Tibial artery (tissue), 4 donors: Measurements from ENCODE around the gene AGK.

Experiments
- DNase-seq, 2 donors: peaks; one replicate each; pipeline ENCODE4 v3.0.0-alpha.2; 2019
- H3K27ac ChIP-seq, 2 donors: fragments of 200-600 bp; sonication (generic) in 1 of 2; 1 replicate in 1 of 2; 2 replicates in 1 of 2; pipeline ENCODE4 v1.5.1; 2018 to 2019; ENCODE audit warnings: mild to moderate bottlenecking in 1 of 2
- H3K27me3 ChIP-seq, 2 donors: fragments of 200-600 bp; sonication (generic) in 1 of 2; one replicate each; pipeline versions ENCODE4 v1.5.1 to v1.6.0; 2016 to 2019
- H3K36me3 ChIP-seq, 3 donors: fragments of 200-600 bp; sonication (generic) in 2 of 3; one replicate each; pipeline ENCODE4 v1.5.1; 2016 to 2019; ENCODE audit warnings: mild to moderate bottlenecking in 2 of 3
- H3K4me1 ChIP-seq, 4 donors: fragments of 200-600 bp; sonication (generic) in 2 of 4; 1 replicate in 3 of 4; 2 replicates in 1 of 4; pipeline ENCODE4 v1.5.1; 2016 to 2019
- H3K4me3 ChIP-seq, 2 donors: fragments of 200-600 bp; sonication (generic) in 1 of 2; 1 replicate in 1 of 2; 2 replicates in 1 of 2; pipeline ENCODE4 v1.5.1; 2018 to 2019; ENCODE audit warnings: mild to moderate bottlenecking in 2 of 2
- H3K9me3 ChIP-seq, 3 donors: fragments of 200-600 bp; sonication (generic) in 1 of 3; one replicate each; pipeline ENCODE4 v1.5.1; 2016 to 2019
- CTCF ChIP-seq, 2 experiments: fragments of 200-600 bp in 1 of 2; fragments of 450-650 bp in 1 of 2; IDR thresholded peaks; one replicate each; pipeline ENCODE4 v1.5.1; 2017 to 2019; ENCODE audit warnings: antibody characterized with exemption in 2 of 2, mild to moderate bottlenecking in 1 of 2, moderate library complexity in 1 of 2
- intact Hi-C: fragments of 100-400 bp; cut with DNase I; formaldehyde crosslinking; loops from one replicate; pipeline ENCODE4 v1.15.0; 2023; ENCODE audit warnings: low total_unique reads

The AGK gene

GRCh38 chr7:141562972-141563371 is 11.8 kb downstream of the AGK start:
- no peak for DNase-seq
- H3K4me3 ChIP-seq = no peak overlapping the region
- H3K27me3 ChIP-seq = no peaks in the 10 kb centered on the region
- H3K27ac ChIP-seq = no peak overlapping the region
- peaks cover 12 to 48% (median 35%) of the 10 kb centered on the region in 3 donors for H3K36me3 ChIP-seq
- peaks cover 0 to 5% (median 0%) of the 10 kb centered on the region in 3 donors for H3K9me3 ChIP-seq
- intact Hi-C loops = no loop called here
- peaks cover 0 to 4% (median 0%) of the 10 kb centered on the region in 4 donors for H3K4me1 ChIP-seq
- no peak for TF ChIP-seq CTCF (IDR thresholded peaks at IDR 0.05)

DNA sequence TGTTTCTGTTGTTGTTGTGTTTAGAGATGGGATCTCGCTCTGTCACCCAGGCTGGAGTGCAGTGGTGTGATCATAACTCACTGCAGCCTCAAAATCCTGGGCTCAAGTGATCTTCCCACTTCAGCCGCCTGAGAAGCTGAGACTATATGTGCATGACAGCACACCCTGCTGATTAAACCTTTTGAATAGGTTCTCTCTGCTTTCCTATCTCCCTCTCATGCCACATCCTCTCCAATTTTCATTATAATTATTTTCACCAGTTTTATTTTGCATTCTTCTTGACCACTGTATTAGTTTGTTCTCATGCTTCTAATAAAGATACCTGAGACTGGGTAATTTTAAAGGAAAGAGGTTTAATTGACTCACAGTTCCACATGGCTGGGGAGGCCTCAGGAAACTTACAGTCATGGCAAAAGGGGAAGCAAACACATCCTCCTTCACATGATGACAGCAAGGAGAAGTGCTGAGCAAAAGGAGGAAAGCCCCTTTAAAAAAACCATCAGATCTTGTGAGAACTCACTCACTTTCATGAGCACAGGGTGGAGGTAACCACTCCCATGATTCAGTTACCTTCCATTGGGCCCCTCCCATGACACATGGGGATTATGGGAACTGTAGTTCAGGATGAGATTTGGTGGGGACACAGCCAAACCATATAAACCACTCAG is 12.9 kb downstream of the AGK start:
- H3K36me3 ChIP-seq = peaks cover 6 to 58% (median 27%) of the 10 kb centered on the region in 3 donors
- no peak for TF ChIP-seq CTCF (IDR thresholded peaks at IDR 0.05)
- H3K27me3 ChIP-seq = no peaks in the 10 kb centered on the region
- H3K4me3 ChIP-seq = no peak overlapping the region
- no peak overlapping the region for H3K27ac ChIP-seq
- intact Hi-C loops = no loop called here
- H3K4me1 ChIP-seq = no peaks in the 10 kb centered on the region
- no peak for DNase-seq
- H3K9me3 ChIP-seq = peaks cover 0 to 4% (median 0%) of the 10 kb centered on the region in 3 donors

- DNase-seq = no peak
- no peak overlapping the region for H3K4me3 ChIP-seq
- no peak overlapping the region for H3K27ac ChIP-seq
- no peaks in the 10 kb centered on the region for H3K4me1 ChIP-seq
- intact Hi-C loops = no loop called here
- H3K27me3 ChIP-seq = no peaks in the 10 kb centered on the region
- no peaks in the 10 kb centered on the region for H3K9me3 ChIP-seq
- no peak for TF ChIP-seq CTCF (IDR thresholded peaks at IDR 0.05)
- H3K36me3 ChIP-seq = peaks cover 0 to 61% (median 28%) of the 10 kb centered on the region in 3 donors
Measured at GRCh38 chr7:141567432-141567831, 16.2 kb downstream of the AGK start.

- no peaks in the 10 kb centered on the region for H3K27me3 ChIP-seq
- no peaks in the 10 kb centered on the region for H3K9me3 ChIP-seq
- intact Hi-C loops = no loop called here
- TF ChIP-seq CTCF (IDR thresholded peaks at IDR 0.05) = no peak
- DNase-seq = no peak
- H3K4me1 ChIP-seq = no peaks in the 10 kb centered on the region
- H3K36me3 ChIP-seq = peaks cover 0 to 56% (median 28%) of the 10 kb centered on the region in 3 donors
- no peak overlapping the region for H3K4me3 ChIP-seq
- H3K27ac ChIP-seq = no peak overlapping the region
Measured at GRCh38 chr7:141568227-141568626, 17.0 kb downstream of the AGK start.

DNA sequence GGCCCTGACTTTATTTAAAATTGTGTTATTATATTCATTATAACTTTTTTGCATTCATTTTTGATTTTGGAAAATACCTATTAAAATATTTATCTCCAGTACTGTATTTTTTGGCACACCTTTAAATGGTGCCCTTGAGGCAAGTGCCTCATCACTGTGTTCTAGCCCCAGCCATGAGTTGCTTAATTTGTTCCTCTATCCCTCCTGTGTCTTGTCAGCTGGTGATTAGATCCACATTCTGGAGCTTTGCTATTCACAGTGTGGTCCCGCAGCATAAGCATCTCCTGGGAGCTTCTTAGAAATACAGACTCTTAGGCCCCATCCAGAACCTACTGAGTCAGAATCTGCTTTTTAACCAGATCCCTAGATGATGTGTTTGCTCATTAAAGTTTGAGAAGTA is 19.8 kb downstream of the AGK start:
- H3K27ac ChIP-seq = no peak overlapping the region
- DNase-seq = no peak
- no peaks in the 10 kb centered on the region for H3K27me3 ChIP-seq
- H3K4me3 ChIP-seq = no peak overlapping the region
- intact Hi-C loops = no loop called here
- peaks cover 0 to 5% (median 0%) of the 10 kb centered on the region in 3 donors for H3K9me3 ChIP-seq
- no peak for TF ChIP-seq CTCF (IDR thresholded peaks at IDR 0.05)
- peaks cover 1 to 28% (median 26%) of the 10 kb centered on the region in 3 donors for H3K36me3 ChIP-seq
- H3K4me1 ChIP-seq = no peaks in the 10 kb centered on the region
